HCT116 (cell line): ENCODE measurements around the gene RPTOR. TPM values are rescaled to one million over a fixed set of nuclear protein-coding genes. Genes with fewer than 3 reads are reported as not detected.

Experiments used
- ATAC-seq: fragments of 200-7000 bp; cut with Tn5 transposase; 2 replicates; pipeline ENCODE4 v1.9.1; 2020; ENCODE audit warnings: mild to moderate bottlenecking, moderate library complexity
- BruUV-seq: library from RNA; stranded (reverse); fragments of 400-500 nt; replicated peaks from 2 replicates; lab custom pipeline; 2021; lab: Mats Ljungman, UMichigan
- CTCF ChIA-PET: fragments of 300-600 bp; sonication (Branson Sonifier 250); formaldehyde crosslinking; loops from one replicate; lab custom pipeline; 2021; ENCODE audit warnings: antibody characterized with exemption; lab: Charles Lee
- POLR2A ChIA-PET: fragments of 300-600, 350-600 bp; sonication (Branson Sonifier 250); formaldehyde crosslinking; loops from one replicate; lab custom pipeline; 2021; ENCODE audit warnings: antibody characterized with exemption; lab: Charles Lee
- RAD21 ChIA-PET, 2 experiments: fragments of 300-600 bp; sonication (Branson Sonifier 250); formaldehyde crosslinking; loops; one replicate each; lab custom pipeline; 2023; ENCODE audit warnings: low total read pairs in 2 of 2; ENCODE audit not compliant: uncharacterized antibody in 2 of 2, unreplicated experiment in 2 of 2, low non-redundant PET in 1 of 2; lab: Charles Lee
- DNase-seq: peaks from one replicate; pipeline ENCODE4 v3.0.0-alpha.2; 2010; ENCODE audit warnings: low read depth, low spot score
- H2AFZ ChIP-seq: fragments of 200-600 bp; shearing (Covaris generic), sonication (generic); 2 replicates; pipeline ENCODE4 v1.6.1; 2017; ENCODE audit warnings: low read depth, mixed run types, mixed read lengths, antibody characterized with exemption, low read length; ENCODE audit not compliant: poor library complexity, severe bottlenecking
- H3K27ac ChIP-seq: 2 replicates; pipeline ENCODE4 v1.5.1; 2012; ENCODE audit warnings: low read depth, low read length
- H3K27me3 ChIP-seq: fragments of 200-600 bp; sonication (generic); 2 replicates; pipeline ENCODE4 v1.6.1; 2016; ENCODE audit warnings: mixed run types, low read length, mixed read lengths; ENCODE audit not compliant: insufficient read depth
- H3K36me3 ChIP-seq, 2 experiments: fragments of 200-500 bp in 1 of 2; fragments of 200-600 bp in 1 of 2; sonication (Bioruptor generic) in 1 of 2; sonication (generic) in 1 of 2; 2 replicates each; pipeline versions ENCODE4 v1.5.1 to v1.6.1; 2014 to 2016; ENCODE audit warnings: low read length in 2 of 2, inconsistent platforms in 1 of 2, mixed read lengths in 1 of 2, mixed run types in 1 of 2; ENCODE audit not compliant: insufficient read depth in 2 of 2, control insufficient read depth in 1 of 2
- H3K4me1 ChIP-seq, 2 experiments: fragments of 200-600 bp in 1 of 2; sonication (generic) in 1 of 2; 2 replicates each; pipeline versions ENCODE4 v1.5.1 to v1.6.1; 2012 to 2017; ENCODE audit warnings: low read length in 2 of 2, inconsistent platforms in 1 of 2, mild to moderate bottlenecking in 1 of 2, mixed read lengths in 1 of 2, mixed run types in 1 of 2, moderate library complexity in 1 of 2; ENCODE audit not compliant: insufficient read depth in 2 of 2, control insufficient read depth in 1 of 2
- H3K4me2 ChIP-seq: fragments of 200-600 bp; sonication (generic); 2 replicates; pipeline ENCODE4 v1.6.1; 2017; ENCODE audit warnings: mixed run types, low read length, mixed read lengths
- H3K4me3 ChIP-seq, 2 experiments: fragments of 200-600 bp in 1 of 2; sonication (generic) in 1 of 2; replicated peaks in 1 of 2; 2 replicates each; pipeline ENCODE4 v1.5.1; 2011 to 2016; ENCODE audit warnings: low read length in 2 of 2, control low read depth in 1 of 2, low read depth in 1 of 2, mild to moderate bottlenecking in 1 of 2, mixed read lengths in 1 of 2, mixed run types in 1 of 2
- H3K79me2 ChIP-seq: fragments of 200-600 bp; sonication (generic); 2 replicates; pipeline ENCODE4 v1.6.1; 2017; ENCODE audit warnings: mild to moderate bottlenecking, mixed run types, low read length, moderate library complexity, mixed read lengths; ENCODE audit not compliant: insufficient read depth
- H3K9ac ChIP-seq: fragments of 200-600 bp; sonication (generic); 2 replicates; pipeline ENCODE4 v1.6.1; 2016; ENCODE audit warnings: low read length, mixed read lengths
- H3K9me2 ChIP-seq: fragments of 200-600 bp; sonication (generic), shearing (Covaris generic); 2 replicates; pipeline ENCODE4 v1.6.1; 2017; ENCODE audit warnings: mixed run types, mild to moderate bottlenecking, moderate library complexity; ENCODE audit not compliant: insufficient read depth
- H3K9me3 ChIP-seq, 2 experiments: fragments of 200-500 bp in 1 of 2; fragments of 200-600 bp in 1 of 2; sonication (Bioruptor generic) in 1 of 2; sonication (generic) in 1 of 2; 2 replicates each; pipeline ENCODE4 v1.6.1; 2014 to 2017; ENCODE audit warnings: low read length in 2 of 2, mixed read lengths in 2 of 2, inconsistent platforms in 1 of 2, low read depth in 1 of 2, mild to moderate bottlenecking in 1 of 2, mixed run types in 1 of 2, moderate library complexity in 1 of 2; ENCODE audit not compliant: control insufficient read depth in 1 of 2, insufficient read depth in 1 of 2
- H4K20me1 ChIP-seq: fragments of 200-600 bp; sonication (generic), shearing (Covaris generic); 2 replicates; pipeline ENCODE4 v1.6.1; 2017; ENCODE audit warnings: mixed run types, mild to moderate bottlenecking, moderate library complexity; ENCODE audit not compliant: insufficient read depth
- CEBPB ChIP-seq: IDR thresholded peaks from 2 replicates; pipeline ENCODE4 v1.6.1; 2012; ENCODE audit warnings: low read depth
- EGR1 ChIP-seq: IDR thresholded peaks from 2 replicates; pipeline ENCODE4 v1.6.1; 2012; ENCODE audit warnings: low read depth
- EZH2 ChIP-seq: fragments of 200-600 bp; sonication (generic); IDR thresholded peaks from 2 replicates; pipeline ENCODE4 v1.6.1; 2017; ENCODE audit warnings: antibody characterized with exemption, mixed run types
- EZH2phosphoT487 ChIP-seq: fragments of 200-600 bp; IDR thresholded peaks from 2 replicates; pipeline ENCODE4 v1.6.1; 2018; ENCODE audit warnings: antibody characterized with exemption, borderline replicate concordance
- FOSL1 ChIP-seq: IDR thresholded peaks from 2 replicates; pipeline ENCODE4 v1.6.1; 2012; ENCODE audit warnings: low read depth
- JUND ChIP-seq: IDR thresholded peaks from 2 replicates; pipeline ENCODE4 v1.6.1; 2012
- RAD21 ChIP-seq: IDR thresholded peaks from 2 replicates; pipeline ENCODE4 v1.6.1; 2012; ENCODE audit warnings: low read depth, mild to moderate bottlenecking
- SIN3A ChIP-seq: IDR thresholded peaks from 2 replicates; pipeline ENCODE4 v1.6.1; 2012; ENCODE audit warnings: low read depth
- ZFX ChIP-seq: fragments of 450-650 bp; IDR thresholded peaks from 2 replicates; pipeline ENCODE4 v1.6.1; 2017
- ZNF274 ChIP-seq: fragments of 200-500 bp; sonication (Bioruptor generic); IDR thresholded peaks from 2 replicates; pipeline ENCODE4 v1.6.1; 2014; ENCODE audit warnings: mild to moderate bottlenecking, low read depth, low read length, inconsistent platforms
- intact Hi-C: fragments of 100-400 bp; cut with micrococcal nuclease; formaldehyde crosslinking; loops from 2 replicates; pipeline ENCODE4 v1.10.0; 2022
- total RNA-seq: library from RNA; stranded (reverse); gene quantifications from one replicate; pipeline ENCODE4 v1.2.1, GENCODE V29; 2021; ENCODE audit not compliant: unreplicated experiment
- TF ChIP-seq, protein P1 (sequence below): IDR thresholded peaks from 2 replicates; pipeline ENCODE4 v1.6.1; 2011; ENCODE audit warnings: mild to moderate bottlenecking, low read length, moderate library complexity; ENCODE audit not compliant: insufficient replicate concordance; ENCODE audit errors: extremely low read depth
- TF ChIP-seq, protein P2 (sequence below): IDR thresholded peaks from 2 replicates; pipeline ENCODE4 v1.6.1; 2012; ENCODE audit warnings: low read depth
- TF ChIP-seq, protein P3 (sequence below), 3 experiments: fragments of 200-600 bp in 1 of 3; sonication (generic) in 1 of 3; IDR thresholded peaks in 2 of 3; conservative IDR thresholded peaks in 1 of 3; 2 replicates each; pipeline ENCODE4 v1.5.1; 2012 to 2017; ENCODE audit warnings: low read depth in 2 of 3, low read length in 2 of 3, antibody characterized with exemption in 1 of 3, borderline replicate concordance in 1 of 3, control low read depth in 1 of 3, mild to moderate bottlenecking in 1 of 3, mixed read lengths in 1 of 3, mixed run types in 1 of 3, moderate library complexity in 1 of 3; ENCODE audit not compliant: insufficient read depth in 1 of 3
- TF ChIP-seq, protein P4 (sequence below): IDR thresholded peaks from 2 replicates; pipeline ENCODE4 v1.6.1; 2012

RPTOR gene
- total RNA-seq, 1 experiment from 2014 or later = 69.5 TPM

DNA sequence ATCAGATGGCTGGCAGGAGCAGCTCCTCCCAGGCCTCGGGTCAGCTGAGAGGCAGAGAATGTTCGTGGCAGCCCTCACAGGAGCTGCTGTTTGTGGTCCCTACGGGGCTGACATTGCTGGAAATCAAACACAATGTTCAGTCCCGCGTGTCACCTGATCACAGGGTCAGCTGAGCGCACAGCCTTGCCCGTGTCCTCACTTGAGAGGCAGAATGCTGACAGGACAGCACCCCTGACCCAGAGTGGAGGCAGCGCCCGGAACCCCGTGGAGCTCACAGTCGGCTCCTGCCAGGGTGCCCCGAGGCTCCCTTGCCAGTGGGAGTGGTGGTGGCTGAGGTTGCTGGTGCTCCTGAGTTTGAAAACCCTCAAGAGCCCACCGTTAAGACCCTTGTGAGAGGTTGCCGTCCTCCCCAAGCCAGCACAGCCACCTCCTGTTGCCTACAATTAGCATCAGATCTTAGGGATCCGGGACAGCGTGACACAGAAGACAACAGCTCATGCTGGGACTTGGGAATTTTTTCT is 443.4 kb downstream of the RPTOR start (continued):
- TF ChIP-seq, protein P1, sequence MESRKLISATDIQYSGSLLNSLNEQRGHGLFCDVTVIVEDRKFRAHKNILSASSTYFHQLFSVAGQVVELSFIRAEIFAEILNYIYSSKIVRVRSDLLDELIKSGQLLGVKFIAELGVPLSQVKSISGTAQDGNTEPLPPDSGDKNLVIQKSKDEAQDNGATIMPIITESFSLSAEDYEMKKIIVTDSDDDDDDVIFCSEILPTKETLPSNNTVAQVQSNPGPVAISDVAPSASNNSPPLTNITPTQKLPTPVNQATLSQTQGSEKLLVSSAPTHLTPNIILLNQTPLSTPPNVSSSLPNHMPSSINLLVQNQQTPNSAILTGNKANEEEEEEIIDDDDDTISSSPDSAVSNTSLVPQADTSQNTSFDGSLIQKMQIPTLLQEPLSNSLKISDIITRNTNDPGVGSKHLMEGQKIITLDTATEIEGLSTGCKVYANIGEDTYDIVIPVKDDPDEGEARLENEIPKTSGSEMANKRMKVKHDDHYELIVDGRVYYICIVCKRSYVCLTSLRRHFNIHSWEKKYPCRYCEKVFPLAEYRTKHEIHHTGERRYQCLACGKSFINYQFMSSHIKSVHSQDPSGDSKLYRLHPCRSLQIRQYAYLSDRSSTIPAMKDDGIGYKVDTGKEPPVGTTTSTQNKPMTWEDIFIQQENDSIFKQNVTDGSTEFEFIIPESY = no peak
- no peak for TF ChIP-seq JUND
- TF ChIP-seq, protein P2, sequence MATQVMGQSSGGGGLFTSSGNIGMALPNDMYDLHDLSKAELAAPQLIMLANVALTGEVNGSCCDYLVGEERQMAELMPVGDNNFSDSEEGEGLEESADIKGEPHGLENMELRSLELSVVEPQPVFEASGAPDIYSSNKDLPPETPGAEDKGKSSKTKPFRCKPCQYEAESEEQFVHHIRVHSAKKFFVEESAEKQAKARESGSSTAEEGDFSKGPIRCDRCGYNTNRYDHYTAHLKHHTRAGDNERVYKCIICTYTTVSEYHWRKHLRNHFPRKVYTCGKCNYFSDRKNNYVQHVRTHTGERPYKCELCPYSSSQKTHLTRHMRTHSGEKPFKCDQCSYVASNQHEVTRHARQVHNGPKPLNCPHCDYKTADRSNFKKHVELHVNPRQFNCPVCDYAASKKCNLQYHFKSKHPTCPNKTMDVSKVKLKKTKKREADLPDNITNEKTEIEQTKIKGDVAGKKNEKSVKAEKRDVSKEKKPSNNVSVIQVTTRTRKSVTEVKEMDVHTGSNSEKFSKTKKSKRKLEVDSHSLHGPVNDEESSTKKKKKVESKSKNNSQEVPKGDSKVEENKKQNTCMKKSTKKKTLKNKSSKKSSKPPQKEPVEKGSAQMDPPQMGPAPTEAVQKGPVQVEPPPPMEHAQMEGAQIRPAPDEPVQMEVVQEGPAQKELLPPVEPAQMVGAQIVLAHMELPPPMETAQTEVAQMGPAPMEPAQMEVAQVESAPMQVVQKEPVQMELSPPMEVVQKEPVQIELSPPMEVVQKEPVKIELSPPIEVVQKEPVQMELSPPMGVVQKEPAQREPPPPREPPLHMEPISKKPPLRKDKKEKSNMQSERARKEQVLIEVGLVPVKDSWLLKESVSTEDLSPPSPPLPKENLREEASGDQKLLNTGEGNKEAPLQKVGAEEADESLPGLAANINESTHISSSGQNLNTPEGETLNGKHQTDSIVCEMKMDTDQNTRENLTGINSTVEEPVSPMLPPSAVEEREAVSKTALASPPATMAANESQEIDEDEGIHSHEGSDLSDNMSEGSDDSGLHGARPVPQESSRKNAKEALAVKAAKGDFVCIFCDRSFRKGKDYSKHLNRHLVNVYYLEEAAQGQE = no peak

DNA sequence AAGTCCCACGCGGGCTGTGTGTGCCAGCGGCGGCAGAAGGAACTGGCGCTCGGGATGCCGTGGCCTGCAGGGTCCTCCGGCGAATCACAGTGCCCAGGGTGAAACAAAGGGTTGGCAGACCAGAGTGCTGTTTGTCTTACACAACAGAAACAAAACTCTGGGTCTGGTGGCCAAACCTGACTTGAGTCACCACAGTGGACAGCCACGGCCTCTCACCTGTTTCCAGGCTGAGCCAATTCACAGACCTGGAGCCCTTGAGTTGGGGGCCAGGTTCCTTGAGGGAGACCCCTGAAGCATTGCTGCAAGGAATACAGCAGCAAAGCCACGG is 444.9 kb downstream of the RPTOR start:
- RAD21 ChIA-PET = interaction anchor here in 1 of 2 experiments (0.8 to 1.0 kb wide), 2 partner anchors 112 to 495 kb away, joined by 3 to 5 read pairs; no protein-coding TSS in a partner anchor
- peak overlapping the region; percentile 81 for H3K4me2 ChIP-seq
- POLR2A ChIA-PET = no interaction called here
- no peaks in the 10 kb centered on the region for H4K20me1 ChIP-seq
- BruUV-seq = no TSS peak
- peak overlapping the region in 1 of 2 experiments; percentile 50; a peak in 1 of 4 replicates for H3K4me3 ChIP-seq
- H2AFZ ChIP-seq = no peak overlapping the region
- H3K4me1 ChIP-seq = peaks cover 42 to 59% of the 10 kb centered on the region in 2 experiments
- intact Hi-C loops = loop anchor here (1.0 to 10.0 kb wide), 3 partner anchors 235 to 415 kb away; partner anchors contain the start of gene CEP131
- no peak for DNase-seq
- no peaks in the 10 kb centered on the region for H3K9me3 ChIP-seq
- H3K9ac ChIP-seq = peak overlapping the region; percentile 47; the same call in 1 of the 2 replicates
- peaks cover 9% of the 10 kb centered on the region; the same call in 1 of the 2 replicates for H3K79me2 ChIP-seq
- H3K36me3 ChIP-seq = no peaks in the 10 kb centered on the region
- no peaks in the 10 kb centered on the region for H3K9me2 ChIP-seq
- H3K27ac ChIP-seq = peak overlapping the region; percentile 33; the same call in 1 of the 2 replicates
- no peaks in the 10 kb centered on the region for H3K27me3 ChIP-seq
- CTCF ChIA-PET = interaction anchor here (0.8 to 2.5 kb wide), 11 partner anchors 9 to 250 kb away, joined by 3 to 17 read pairs (median 3); partner anchors contain the start of genes CEP131 and NDUFAF8
- no peak for ATAC-seq
- no peak for TF ChIP-seq EZH2phosphoT487
- no peak for TF ChIP-seq ZFX
- TF ChIP-seq, protein P1 = no peak
- no peak for TF ChIP-seq SIN3A
- TF ChIP-seq RAD21 = no peak
- TF ChIP-seq EGR1 = no peak
- TF ChIP-seq, protein P3, sequence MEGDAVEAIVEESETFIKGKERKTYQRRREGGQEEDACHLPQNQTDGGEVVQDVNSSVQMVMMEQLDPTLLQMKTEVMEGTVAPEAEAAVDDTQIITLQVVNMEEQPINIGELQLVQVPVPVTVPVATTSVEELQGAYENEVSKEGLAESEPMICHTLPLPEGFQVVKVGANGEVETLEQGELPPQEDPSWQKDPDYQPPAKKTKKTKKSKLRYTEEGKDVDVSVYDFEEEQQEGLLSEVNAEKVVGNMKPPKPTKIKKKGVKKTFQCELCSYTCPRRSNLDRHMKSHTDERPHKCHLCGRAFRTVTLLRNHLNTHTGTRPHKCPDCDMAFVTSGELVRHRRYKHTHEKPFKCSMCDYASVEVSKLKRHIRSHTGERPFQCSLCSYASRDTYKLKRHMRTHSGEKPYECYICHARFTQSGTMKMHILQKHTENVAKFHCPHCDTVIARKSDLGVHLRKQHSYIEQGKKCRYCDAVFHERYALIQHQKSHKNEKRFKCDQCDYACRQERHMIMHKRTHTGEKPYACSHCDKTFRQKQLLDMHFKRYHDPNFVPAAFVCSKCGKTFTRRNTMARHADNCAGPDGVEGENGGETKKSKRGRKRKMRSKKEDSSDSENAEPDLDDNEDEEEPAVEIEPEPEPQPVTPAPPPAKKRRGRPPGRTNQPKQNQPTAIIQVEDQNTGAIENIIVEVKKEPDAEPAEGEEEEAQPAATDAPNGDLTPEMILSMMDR (IDR thresholded peaks at IDR 0.05 in 2 of 3, conservative IDR thresholded peaks at IDR 0.05 in 1 of 3; ENCODE audit: borderline replicate concordance in 1 of 3, insufficient read depth in 1 of 3, low read depth in 2 of 3, low read length in 2 of 3) = no peak
- TF ChIP-seq ZNF274 = no peak
- TF ChIP-seq FOSL1 = no peak
- TF ChIP-seq, protein P4, sequence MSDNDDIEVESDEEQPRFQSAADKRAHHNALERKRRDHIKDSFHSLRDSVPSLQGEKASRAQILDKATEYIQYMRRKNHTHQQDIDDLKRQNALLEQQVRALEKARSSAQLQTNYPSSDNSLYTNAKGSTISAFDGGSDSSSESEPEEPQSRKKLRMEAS = no peak
- no peak for TF ChIP-seq CEBPB
- TF ChIP-seq EZH2 = no peak
